ENCODE measurements around the gene TYMS.
"Not testable (repeated sequence)": the region's sequence is repeated elsewhere in the genome, so short reads cannot be mapped to it uniquely, and the experiment has no call there.

The TYMS gene

GRCh38 chr18:678482-679182 lies 21.2 kb downstream of the TYMS start:
- DNase-seq, result no peak

- no peak for DNase-seq
Measured at GRCh38 chr18:679516-679915, 22.1 kb downstream of the TYMS start.

- DNase-seq, result no peak
Measured at GRCh38 chr18:680392-680791, 22.9 kb downstream of the TYMS start.

- DNase-seq, result peak; percentile 9 to 29
Measured at GRCh38 chr18:681985-682384, 24.5 kb downstream of the TYMS start.

GRCh38 chr18:682416-682815 lies 25.0 kb downstream of the TYMS start:
- not testable (repeated sequence) for DNase-seq

GRCh38 chr18:682833-683232 lies 25.4 kb downstream of the TYMS start:
- DNase-seq, result no peak

- no peak for DNase-seq
Measured at GRCh38 chr18:683531-683930, 26.1 kb downstream of the TYMS start.

GRCh38 chr18:685438-685837 lies 28.0 kb downstream of the TYMS start:
- DNase-seq, result no peak

GRCh38 chr18:686339-687111 lies 29.1 kb downstream of the TYMS start:
- no peak for DNase-seq

- no peak for DNase-seq
Measured at GRCh38 chr18:688323-688722, 30.9 kb downstream of the TYMS start.

- no peak for DNase-seq
Measured at GRCh38 chr18:692824-693223, 35.4 kb downstream of the TYMS start.

GRCh38 chr18:693466-694187 lies 36.2 kb downstream of the TYMS start:
- DNase-seq, result no peak

GRCh38 chr18:697012-697411 lies 39.6 kb downstream of the TYMS start:
- no peak for DNase-seq

GRCh38 chr18:697800-698199 lies 40.3 kb downstream of the TYMS start:
- no peak for DNase-seq

- no peak for DNase-seq
Measured at GRCh38 chr18:703213-703967, 45.9 kb downstream of the TYMS start.

GRCh38 chr18:706405-706804 lies 49.0 kb downstream of the TYMS start:
- DNase-seq, result no peak

- no peak for DNase-seq
Measured at GRCh38 chr18:708096-708495, 50.6 kb downstream of the TYMS start.

GRCh38 chr18:709771-710170 lies 52.3 kb downstream of the TYMS start:
- DNase-seq, result no peak

- DNase-seq, result no peak
Measured at GRCh38 chr18:710418-711300, 53.2 kb downstream of the TYMS start.

- DNase-seq, result no peak
Measured at GRCh38 chr18:711310-711656, 53.8 kb downstream of the TYMS start.

- peak; percentile 73 to 76 for DNase-seq
Measured at GRCh38 chr18:711657-712400, 54.4 kb downstream of the TYMS start.

Measured in activated CD4-positive, alpha-beta T cell treated with anti-CD3 and anti-CD28 coated beads for 4 hours (primary cell).